Pancreas (tissue), 10 donors: Measurements from ENCODE around the gene VEGFA. TPM values are rescaled to one million over a fixed set of nuclear protein-coding genes. Genes with fewer than 3 reads are reported as not detected.
A peak's percentile ranks its signal among the peaks of the same experiment; 100 is the strongest.
"Not testable (repeated sequence)": the region's sequence is repeated elsewhere in the genome, so short reads cannot be mapped to it uniquely, and the experiment has no call there.

Experiments
- ATAC-seq, 4 donors: fragments of 200-7000 bp; cut with Tn5 transposase; one replicate each; pipeline versions ENCODE4 v1.8.0 to v1.9.1; 2020; ENCODE audit warnings: mild to moderate bottlenecking in 4 of 4, moderate library complexity in 4 of 4
- DNase-seq, 6 donors: peaks; one replicate each; pipeline ENCODE4 v3.0.0-alpha.2; 2020
- FAIRE-seq: peaks from 2 replicates; lab custom pipeline; 2012; peaks lifted over from hg19 to GRCh38; lab: Jason Lieb, UNC
- H3K27ac ChIP-seq, 4 donors: fragments of 200-600 bp; sonication (generic); 1 replicate in 3 of 4; 2 replicates in 1 of 4; pipeline versions ENCODE4 v1.5.0 to v1.8.0; 2020
- H3K27me3 ChIP-seq, 4 donors: fragments of 200-600 bp; one replicate each; pipeline ENCODE4 v1.8.0; 2021
- H3K36me3 ChIP-seq, 3 donors: fragments of 200-600 bp; sonication (generic) in 1 of 3; one replicate each; pipeline versions ENCODE4 v1.5.0 to v1.8.0; 2020 to 2021
- H3K4me1 ChIP-seq, 3 donors: fragments of 200-600 bp; one replicate each; pipeline ENCODE4 v1.8.0; 2021
- H3K4me3 ChIP-seq, 4 donors: fragments of 200-600 bp; sonication (generic) in 2 of 4; one replicate each; pipeline versions ENCODE4 v1.5.0 to v1.8.0; 2020 to 2021
- H3K9me3 ChIP-seq, 4 donors: fragments of 200-600 bp; one replicate each; pipeline ENCODE4 v1.8.0; 2021
- CTCF ChIP-seq, 4 donors: fragments of 200-600 bp; sonication (generic) in 3 of 4; IDR thresholded peaks; one replicate each; pipeline versions ENCODE4 v1.5.0 to v1.8.0; 2021; ENCODE audit warnings: antibody characterized with exemption in 4 of 4
- WGBS, 2 donors: extraction: QIAGEN DNeasy Blood & Tissue Kit; methylation state at CpG; one replicate each; pipeline ENCODE4 v1.1.7; 2013; 5-methylcytosine and 5-hydroxymethylcytosine counted together
- intact Hi-C, 3 donors: fragments of 100-400 bp; cut with DNase I; formaldehyde crosslinking; loops; one replicate each; pipeline versions ENCODE4 v1.11.1 to v1.14.2; 2022
- polyA plus RNA-seq, 2 donors: library from polyadenylated mRNA; stranded (reverse); fragments of 200-250 nt; gene quantifications; one replicate each; pipeline ENCODE4 v1.2.3, GENCODE V29; 2013
- total RNA-seq, 6 donors: library from RNA; stranded (reverse); fragmentation: NEBNext Ultra II Directional in 4 of 6; extraction: Animal tissue kit (Norgen Biotek cat#: 25700) in 4 of 6; gene quantifications; one replicate each; pipeline versions ENCODE4 v1.2.1 to v1.2.4, GENCODE V29; 2021 to 2023
- donor health status: healthy with polysubstance abuse.
- donor health status: DM: no; HTN: no; CAD: no; lungs with moderate emphysema.
- donor health status: DM: no; HTN: no; CAD: no.
- donor health status: control.
- donor health status: control.
- donor health status: Bipolar disorder and iron deficiency.
- donor health status: DM: yes; HTN: yes; CAD: no.
- donor health status: DM: no; HTN: no; CAD: no.
- donor health status: DM: no; HTN: no; CAD: no.
- donor health status: DM: yes; HTN: yes; CAD: no.

Gene VEGFA
- total and polyA plus RNA-seq, 8 donors, result 55.2 to 206 (median 91.5) TPM

- 26 to 29% methylated on average over 2 of the region's 2 CpGs for WGBS, 2 donors
- DNase-seq (no peak), FAIRE-seq (no peak), ATAC-seq (no peak)
- no peaks in the 10 kb centered on the region for H3K9me3 ChIP-seq
- H3K27ac ChIP-seq, result no peak overlapping the region
- H3K4me1 ChIP-seq, result peaks cover 2 to 13% (median 9%) of the 10 kb centered on the region in 3 donors
- no peak for TF ChIP-seq CTCF (IDR thresholded peaks at IDR 0.05)
- H3K36me3 ChIP-seq, result no peaks in the 10 kb centered on the region
- no peaks in the 10 kb centered on the region for H3K27me3 ChIP-seq
- H3K4me3 ChIP-seq, result no peak overlapping the region
- intact Hi-C loops, result no loop called here
These were observed 44.9 kb downstream of the VEGFA start for GRCh38 chr6:43814865-43815264.

GRCh38 chr6:43817192-43817591 is 47.2 kb downstream of the VEGFA start:
- no peaks in the 10 kb centered on the region for H3K36me3 ChIP-seq
- intact Hi-C loops, result no loop called here
- H3K9me3 ChIP-seq, result no peaks in the 10 kb centered on the region
- DNase-seq (peak in 3 of 6 donors; percentile 51 to 69 (median 64)), ATAC-seq (peak; percentile 50 to 89 (median 76)), FAIRE-seq (no peak)
- H3K4me3 ChIP-seq, result no peak overlapping the region
- 51 to 54% methylated on average over 4 of the region's 4 CpGs for WGBS, 2 donors
- no peak overlapping the region for H3K27ac ChIP-seq
- peaks cover 0 to 2% (median 0%) of the 10 kb centered on the region in 3 donors for H3K4me1 ChIP-seq
- peak in 1 of 4 donors; percentile 12 for TF ChIP-seq CTCF (IDR thresholded peaks at IDR 0.05)
- no peaks in the 10 kb centered on the region for H3K27me3 ChIP-seq

- H3K36me3 ChIP-seq, H3K9me3 ChIP-seq, ATAC-seq, intact Hi-C loops, DNase-seq, H3K4me3 ChIP-seq, H3K27me3 ChIP-seq, FAIRE-seq, H3K27ac ChIP-seq: not testable (repeated sequence)
- WGBS, 2 donors, result 88 to 92% methylated on average over 9 of the region's 9 CpGs
- H3K4me1 ChIP-seq, result peaks cover 10 to 15% (median 11%) of the 10 kb centered on the region in 3 donors
These were observed 49.0 kb downstream of the VEGFA start for GRCh38 chr6:43818973-43819372.

GRCh38 chr6:43819958-43820357 is 49.9 kb downstream of the VEGFA start:
- FAIRE-seq, result no peak
- ATAC-seq, result no peak
- no peak for TF ChIP-seq CTCF (IDR thresholded peaks at IDR 0.05)
- intact Hi-C loops, result no loop called here
- Histone ChIP-seq H3K4me1 (peaks cover 14 to 18% (median 17%) of the 10 kb centered on the region in 3 donors), H3K27me3 (no peaks in the 10 kb centered on the region), H3K27ac (no peak overlapping the region), H3K36me3 (no peaks in the 10 kb centered on the region), H3K9me3 (no peaks in the 10 kb centered on the region), H3K4me3 (no peak overlapping the region)
- DNase-seq, result no peak
- WGBS, 2 donors, result 65 to 66% methylated on average over 5 of the region's 5 CpGs

- H3K4me3 ChIP-seq, result no peak overlapping the region
- WGBS, 2 donors, result 69 to 80% methylated on average over 6 of the region's 6 CpGs
- ATAC-seq, result no peak
These were observed 50.5 kb downstream of the VEGFA start for GRCh38 chr6:43820486-43820885.

More at GRCh38 chr6:43820486-43820885, 50.5 kb downstream of the VEGFA start:
- FAIRE-seq (no peak), DNase-seq (no peak)
- Histone ChIP-seq H3K27ac (no peak overlapping the region), H3K27me3 (no peaks in the 10 kb centered on the region), H3K36me3 (no peaks in the 10 kb centered on the region), H3K9me3 (no peaks in the 10 kb centered on the region), H3K4me1 (peaks cover 19 to 23% (median 23%) of the 10 kb centered on the region in 3 donors)
- intact Hi-C loops, result no loop called here
- no peak for TF ChIP-seq CTCF (IDR thresholded peaks at IDR 0.05)
